NCI-H1105 treated with DMSO at 0.1 percent for 48 hours (cell line): ENCODE measurements around the gene OR52I2.

ENCODE experiments used
- DNase-seq: peaks from one replicate; lab custom pipeline; 2025; lab: John Stamatoyannopoulos, UW

The OR52I2 gene

DNA sequence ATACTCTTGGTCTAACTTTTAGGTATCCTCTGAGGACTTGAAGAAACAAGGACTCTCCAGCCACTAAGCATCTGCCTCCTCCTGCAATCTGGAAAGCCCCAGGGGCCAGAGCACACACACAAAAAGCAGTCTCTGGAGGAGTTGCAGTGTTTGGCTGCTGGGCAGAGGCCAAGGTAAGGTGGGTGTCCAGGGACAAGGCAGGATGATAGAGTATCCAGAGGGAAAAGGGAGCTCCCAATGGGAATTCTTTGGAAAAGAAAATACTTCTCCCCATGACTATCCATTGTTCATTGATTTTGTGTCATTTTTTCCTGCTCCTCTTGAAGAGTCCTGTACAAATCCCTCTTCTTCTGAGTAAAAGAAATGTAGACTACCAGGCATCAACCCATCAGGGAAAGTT, at the start of gene OR52I2:
TSS of gene OR52I2 (plus strand) at position 301 of the 400 bp plus-strand sequence.
- no peak for DNase-seq

DNA sequence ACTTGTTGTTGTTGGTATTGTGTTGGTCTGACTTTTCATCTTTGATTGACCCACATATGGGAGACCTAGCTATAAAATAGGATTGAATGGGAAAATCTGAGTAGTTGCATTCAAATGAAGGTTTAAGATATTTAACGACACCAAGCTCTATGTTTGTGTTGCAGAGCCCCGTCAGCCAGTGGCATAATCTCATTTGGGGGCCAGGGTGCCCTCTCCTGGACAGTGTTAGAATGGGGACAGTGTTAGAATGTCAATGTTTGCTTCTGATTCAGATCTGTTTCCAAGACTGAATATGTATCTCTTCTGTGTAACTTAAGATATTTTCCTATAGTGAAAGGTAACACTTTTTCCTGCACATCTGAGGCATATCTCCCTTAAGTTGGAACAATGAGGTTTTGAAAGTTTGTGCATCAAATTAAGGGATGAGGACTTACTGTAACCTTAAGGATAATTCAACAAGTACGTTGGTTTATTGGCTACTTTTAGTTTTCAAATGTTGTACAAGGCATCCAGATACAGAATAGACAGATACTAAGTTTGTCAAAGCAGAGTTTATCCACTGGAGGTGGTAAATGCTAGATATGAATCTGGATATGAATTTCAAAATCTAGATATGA, 41.8 kb upstream of the OR52I2 start:
- DNase-seq = peak; percentile 36

DNA sequence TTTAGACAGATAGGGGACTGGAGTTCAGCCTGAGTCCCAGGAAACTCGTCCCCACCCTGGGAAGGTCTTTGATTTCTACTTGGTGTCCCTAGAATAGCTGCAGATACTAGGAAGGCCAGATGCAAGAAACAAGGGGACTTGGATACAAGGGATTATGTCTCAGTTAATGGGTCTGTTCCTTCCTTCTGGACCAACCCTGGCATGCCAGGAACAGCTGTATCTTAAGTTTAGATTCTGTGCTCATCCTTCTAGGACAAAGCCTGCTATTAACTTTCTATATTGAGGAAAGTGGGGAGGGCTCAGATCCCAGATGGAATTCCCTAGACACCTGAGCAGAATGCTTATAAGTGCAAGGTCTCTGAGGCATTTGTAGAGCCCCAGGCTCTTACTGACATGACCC, 40.5 kb upstream of the OR52I2 start:
- DNase-seq = no peak

DNA sequence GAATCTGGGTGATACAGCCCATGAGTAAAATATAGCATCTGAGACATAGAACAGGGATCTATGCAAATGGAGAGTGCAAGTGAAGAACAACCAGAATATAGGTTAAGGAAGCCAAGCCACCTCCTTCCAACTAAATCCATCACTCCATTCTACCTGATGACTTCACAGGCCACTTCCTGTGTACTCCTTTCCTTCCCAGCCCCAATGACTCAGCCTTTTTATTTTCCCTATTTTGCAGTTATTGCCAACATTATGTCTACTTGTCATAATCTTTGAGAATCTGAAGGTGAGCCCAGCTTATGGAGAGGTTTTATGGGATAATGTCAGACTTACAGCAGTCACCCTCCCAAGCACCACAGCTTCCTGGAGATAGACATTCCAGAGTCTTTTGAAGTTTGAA, 38.0 kb upstream of the OR52I2 start:
- no peak for DNase-seq

DNA sequence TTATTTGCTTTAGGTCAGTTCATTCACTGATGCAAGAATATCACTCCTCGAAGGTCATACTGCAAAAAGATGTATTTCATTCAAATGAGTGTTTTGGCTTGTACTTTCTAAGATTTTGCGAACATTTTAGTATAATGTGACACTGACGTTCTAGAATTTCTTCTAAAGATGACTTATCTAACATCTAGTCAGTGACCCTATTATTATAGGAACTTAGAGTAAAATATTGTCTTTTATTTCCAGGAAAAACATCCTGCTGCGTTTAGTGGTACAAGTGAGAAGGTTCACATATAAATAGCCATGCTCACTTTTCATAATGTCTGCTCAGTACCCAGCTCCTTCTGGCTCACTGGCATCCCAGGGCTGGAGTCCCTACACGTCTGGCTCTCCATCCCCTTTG, 36.7 kb upstream of the OR52I2 start, which contains the start of gene OR52M1:
TSS of gene OR52M1 (plus strand) at position 301 of the 400 bp plus-strand sequence. CDS start at position 301, 0 bp downstream.
- no peak for DNase-seq

DNA sequence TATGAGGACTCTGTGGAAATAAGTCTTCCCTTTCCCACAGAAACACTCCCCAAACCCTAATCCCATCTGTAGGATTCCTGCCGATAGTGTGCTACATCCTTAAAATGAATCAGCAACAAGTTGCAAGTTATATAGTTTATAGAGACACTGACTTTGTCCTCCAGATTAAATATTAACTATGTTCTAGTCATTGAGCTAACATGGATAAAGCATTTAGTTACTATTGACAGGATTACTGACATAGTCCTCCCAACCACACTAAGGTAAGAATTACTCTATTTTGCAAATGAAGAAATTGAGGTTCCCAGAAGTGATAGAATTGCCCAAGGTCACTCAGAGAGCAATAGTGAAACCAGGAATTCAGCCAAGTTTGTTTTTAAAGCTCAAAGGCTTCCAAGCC, 34.7 kb upstream of the OR52I2 start:
- DNase-seq = no peak

DNA sequence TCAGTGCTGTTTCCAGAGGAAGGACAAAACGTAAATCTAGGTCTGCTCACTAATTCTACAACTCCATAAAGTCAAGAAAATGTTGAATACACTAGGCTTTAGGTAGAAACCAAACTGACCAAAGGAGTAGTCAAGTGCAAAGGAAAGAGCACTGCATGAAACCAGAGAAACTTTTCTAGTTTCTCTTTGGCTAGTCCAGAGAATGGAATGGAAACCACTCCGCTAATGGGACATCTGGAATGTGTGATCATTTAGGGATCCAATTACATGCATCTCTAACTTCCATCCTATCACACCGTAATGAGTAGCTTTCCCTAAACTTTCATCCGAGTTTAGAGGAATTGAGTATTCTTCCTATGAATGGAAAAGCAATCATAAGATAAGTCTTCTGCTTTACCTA, 34.1 kb upstream of the OR52I2 start:
- no peak for DNase-seq

DNA sequence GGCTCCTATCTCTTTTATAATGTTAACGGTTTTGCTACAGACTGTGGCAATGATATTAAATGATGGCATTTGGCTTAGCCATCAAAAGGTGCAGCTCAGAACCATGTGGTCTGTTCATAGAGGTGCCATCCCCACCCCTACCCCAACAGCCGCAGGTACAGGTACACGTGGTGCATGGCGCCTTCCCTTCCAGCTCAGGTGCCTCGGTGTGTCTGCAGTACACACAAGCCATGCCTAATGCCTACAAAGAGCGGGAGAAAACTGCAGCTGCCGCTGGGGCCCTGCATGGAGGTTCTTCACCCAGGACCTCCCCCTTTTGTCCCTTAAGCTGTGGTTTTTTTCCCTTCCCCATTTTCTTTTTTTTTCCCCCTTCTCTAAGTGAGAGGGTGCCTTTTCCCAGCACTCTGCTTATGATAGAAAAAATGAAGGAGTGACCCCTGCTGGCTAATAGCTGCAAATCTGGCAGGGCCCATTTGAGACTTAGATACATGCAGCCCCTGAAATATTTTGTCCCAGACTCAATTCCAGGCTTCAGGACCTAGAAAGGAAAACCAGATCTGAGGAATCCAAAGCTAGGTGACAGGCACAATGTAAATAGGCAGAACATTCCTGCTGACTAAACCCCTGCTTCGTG, 30.1 kb upstream of the OR52I2 start:
- no peak for DNase-seq

DNA sequence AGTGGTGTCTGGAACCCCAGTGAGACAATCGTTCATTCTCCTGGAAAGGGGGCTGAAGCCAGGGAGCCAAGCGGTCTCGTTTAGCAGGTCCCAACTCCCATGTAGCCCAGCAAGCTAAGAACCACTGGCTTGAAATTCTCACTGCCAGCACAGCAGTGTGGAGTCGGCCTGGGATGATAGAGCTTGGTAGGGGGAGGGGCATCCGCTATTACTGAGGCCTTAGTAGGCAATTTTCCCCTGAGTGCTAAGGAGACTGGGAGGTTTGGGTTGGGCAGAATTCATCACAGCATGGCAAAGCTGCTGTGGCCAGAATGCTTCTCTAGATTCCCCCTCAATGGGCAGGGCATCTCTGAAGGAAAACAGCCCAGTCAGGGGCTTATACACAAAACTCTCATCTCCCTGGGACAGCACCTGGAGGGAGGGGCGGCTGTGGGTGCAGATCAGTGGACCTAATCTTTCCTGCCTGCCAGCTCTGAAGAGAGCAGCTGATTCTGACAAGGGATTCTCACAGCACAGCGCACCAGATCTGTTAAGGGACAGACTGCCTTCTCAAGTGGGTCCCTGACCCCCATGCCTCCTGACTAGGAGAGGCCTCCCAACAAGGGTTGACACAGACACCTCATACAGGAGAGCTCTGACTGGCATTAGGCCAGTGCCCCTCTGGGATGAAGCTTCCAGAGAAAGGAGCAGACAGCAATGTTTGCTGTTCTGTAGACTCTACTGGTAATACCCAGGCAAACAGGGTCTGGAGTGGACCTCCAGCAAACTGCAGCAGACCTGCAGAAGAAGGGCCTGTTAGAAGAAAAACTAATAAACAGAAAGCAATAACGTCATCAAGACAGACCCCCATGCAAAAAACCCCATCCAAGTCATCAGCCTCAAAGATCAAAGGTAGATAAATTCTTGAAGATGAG, 21.8 kb upstream of the OR52I2 start:
- no peak for DNase-seq

DNA sequence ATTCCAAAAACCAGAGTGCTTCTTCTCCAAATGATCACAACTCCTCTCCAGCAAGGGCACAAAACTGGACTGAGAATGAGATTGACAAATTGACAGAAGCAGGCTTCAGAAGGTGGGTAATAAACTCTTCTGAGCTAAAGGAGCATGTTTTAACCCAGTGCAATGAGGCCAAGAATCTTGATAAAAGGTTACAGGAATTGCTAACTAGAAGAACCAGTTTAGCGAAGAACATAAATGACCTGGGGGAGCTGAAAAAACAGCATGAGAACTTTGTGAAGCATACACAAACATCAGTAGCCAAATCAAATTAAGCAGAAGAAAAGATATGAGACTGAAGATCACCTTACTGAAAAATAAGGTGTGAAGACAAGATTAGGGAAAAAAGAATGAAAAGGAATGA, 21.1 kb upstream of the OR52I2 start:
- no peak for DNase-seq

DNA sequence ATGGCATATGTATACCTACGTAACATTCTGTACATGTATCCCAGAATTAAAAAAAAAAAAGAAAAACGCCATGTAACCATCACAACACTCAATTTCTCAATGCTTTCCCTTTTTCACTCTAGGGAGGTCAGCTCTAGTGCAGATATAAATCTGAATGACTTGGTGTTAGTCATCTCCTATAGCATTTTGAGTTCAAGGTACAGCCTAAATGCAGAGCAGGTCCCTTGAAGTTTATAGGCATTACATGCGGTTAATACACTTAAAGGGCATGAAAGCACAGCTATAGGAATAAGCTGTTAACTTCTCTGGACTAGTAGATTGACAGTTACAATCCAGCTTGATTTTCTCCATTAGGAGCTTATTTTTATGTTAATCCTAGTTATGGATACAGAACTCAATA, 16.2 kb upstream of the OR52I2 start:
- no peak for DNase-seq

DNA sequence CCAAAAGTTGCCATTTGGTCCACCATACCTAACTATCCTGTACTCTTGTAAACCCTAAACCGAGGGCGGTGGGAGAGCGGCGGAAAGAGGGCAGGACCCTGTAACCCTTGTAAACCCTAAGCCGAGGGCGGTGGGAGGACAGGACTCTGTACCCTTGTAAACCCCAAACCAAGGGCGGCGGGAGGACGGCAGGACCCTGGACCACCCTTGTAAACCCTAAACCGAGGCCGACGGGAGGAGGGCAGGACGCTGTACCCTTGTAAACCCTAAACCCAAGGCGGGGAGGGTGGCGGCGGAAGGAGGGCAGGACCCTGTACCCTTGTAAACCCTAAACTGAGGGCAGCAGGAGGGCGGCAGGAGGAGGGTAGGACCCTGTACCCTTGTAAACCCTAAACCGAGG, 12.5 kb upstream of the OR52I2 start:
- DNase-seq = no peak

DNA sequence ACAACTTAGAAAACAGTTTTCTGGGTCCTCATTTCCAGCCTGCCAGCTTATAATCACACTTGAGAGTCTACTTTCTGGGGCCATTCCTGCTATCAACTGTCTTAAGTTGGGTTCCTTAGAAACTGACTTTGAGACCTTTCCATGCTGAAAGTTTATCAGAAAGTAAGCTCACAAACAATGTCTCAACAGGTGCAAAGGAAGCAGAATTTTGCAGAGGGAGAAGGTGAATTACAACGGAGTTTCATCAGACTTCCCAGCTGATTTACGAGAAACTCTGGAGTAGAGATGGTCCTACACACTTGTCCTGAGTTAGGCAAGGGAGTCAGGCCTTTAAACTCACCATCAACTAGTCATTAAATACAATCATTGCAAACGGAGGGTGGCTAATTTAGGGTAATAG, 4.7 kb upstream of the OR52I2 start:
- no peak for DNase-seq

DNA sequence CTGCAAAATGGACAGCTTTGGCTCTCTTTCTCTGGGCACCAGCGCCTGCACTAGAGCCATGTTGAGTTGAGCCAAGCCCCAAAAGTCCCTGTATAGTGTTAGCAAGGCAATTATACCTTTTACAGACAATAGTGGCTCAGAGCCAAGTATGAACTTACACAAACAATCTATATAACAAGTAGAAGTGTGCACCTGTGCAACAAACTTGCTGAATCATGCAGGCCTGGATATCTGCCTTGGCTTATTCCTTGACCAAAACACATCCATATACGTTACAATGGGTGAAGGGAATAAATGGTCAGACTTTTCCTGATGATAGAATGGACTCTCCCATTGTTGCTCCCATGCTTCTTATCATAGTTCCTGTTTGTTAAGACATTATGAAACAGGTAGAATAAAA, 3.8 kb upstream of the OR52I2 start:
- peak; percentile 77 for DNase-seq

DNA sequence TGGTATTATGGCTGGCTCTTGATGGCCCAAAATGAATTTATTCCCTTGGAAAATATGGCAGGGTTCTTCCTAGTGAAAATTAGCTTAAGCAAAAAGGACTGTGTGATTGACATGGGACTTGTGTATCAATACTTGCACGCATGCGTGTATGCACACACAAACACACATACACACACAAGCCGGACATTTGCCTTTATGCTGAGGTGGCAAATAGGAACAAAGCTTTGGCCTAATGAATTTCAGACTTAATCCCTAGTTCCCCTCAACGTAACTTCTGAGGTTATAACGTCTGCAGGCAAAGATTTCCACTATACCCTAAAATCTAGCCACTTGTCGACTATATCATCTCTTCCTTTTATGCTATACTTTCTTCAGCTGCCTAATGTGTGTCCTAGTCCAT, 2.9 kb upstream of the OR52I2 start:
- no peak for DNase-seq

DNA sequence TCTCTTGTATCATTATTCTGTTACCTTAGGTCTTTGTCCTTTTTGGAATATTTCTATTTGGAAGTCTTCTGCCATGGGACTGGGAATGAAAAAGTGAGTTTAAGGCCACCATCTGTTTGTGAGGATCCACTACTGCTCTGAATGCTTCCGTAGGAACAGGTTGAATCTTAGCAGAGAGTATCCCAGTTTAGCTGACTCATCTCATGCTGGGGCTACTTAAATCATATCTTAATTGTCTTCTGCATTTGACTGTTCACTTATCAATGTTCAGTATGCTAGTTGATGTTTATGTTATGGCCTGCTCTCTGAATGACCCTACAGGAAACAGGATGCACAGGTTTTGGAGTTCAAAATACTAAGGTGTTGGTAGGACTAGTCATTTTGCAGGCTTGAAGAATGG, 1.4 kb upstream of the OR52I2 start:
- no peak for DNase-seq

DNA sequence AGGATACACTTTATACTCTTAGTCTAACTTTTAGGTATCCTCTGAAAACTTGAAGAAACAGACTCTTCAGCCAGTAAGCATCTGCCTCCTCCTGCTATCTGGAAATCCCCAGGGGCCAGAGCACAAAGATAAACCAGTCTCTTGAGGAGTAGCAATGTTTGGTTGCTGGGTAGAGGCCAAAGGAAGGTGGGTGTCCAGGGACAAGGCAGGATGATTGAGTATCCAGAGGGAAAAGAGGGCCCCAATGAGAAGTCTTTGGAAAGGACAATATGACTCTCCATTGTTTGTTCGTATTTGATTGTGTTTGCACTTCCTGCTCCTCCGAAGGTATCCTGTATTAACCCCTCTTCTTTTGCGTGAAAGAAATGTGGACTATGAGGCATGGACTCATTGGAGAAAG, 7.5 kb downstream of the OR52I2 start:
- DNase-seq = no peak

DNA sequence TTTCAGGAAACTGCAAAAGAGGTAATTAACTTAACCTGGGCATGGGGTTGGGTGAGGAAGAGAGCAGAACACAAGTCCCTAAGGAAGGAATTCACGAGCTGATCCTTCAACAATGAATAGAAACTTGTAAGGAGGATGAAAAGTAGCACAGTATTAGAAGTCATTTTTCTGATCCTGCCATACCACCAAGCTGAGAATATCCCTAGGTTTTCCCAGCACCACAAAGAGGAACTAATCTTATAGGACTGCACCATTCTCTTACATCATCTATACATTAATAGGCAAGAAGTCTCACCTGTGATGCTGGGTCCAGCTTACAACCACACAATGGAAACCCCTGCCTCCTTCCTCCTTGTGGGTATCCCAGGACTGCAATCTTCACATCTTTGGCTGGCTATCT, 12.2 kb downstream of the OR52I2 start, which contains the start of gene OR52I1:
TSS of gene OR52I1 (plus strand) at position 301 of the 400 bp plus-strand sequence. CDS start at position 301, 0 bp downstream.
- no peak for DNase-seq

DNA sequence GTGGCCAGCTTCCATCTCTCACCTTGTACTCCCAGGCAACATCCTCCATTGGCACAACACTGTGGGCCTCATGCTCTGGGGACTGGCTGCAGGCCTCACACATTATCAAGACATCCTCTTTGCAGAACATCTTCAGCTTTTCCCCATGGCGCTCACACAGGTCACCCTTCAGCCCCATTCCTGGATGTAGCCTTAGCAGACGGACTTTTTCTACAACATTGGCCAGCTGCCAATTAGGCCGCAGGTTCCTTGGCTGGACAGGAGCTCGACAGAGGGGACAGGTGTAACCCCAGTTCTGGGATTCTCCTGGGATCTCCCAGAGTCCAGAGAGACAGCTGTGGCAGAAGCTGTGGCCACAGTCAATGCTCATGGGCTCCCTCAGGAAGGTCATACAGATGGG, 23.5 kb downstream of the OR52I2 start:
- DNase-seq = no peak

DNA sequence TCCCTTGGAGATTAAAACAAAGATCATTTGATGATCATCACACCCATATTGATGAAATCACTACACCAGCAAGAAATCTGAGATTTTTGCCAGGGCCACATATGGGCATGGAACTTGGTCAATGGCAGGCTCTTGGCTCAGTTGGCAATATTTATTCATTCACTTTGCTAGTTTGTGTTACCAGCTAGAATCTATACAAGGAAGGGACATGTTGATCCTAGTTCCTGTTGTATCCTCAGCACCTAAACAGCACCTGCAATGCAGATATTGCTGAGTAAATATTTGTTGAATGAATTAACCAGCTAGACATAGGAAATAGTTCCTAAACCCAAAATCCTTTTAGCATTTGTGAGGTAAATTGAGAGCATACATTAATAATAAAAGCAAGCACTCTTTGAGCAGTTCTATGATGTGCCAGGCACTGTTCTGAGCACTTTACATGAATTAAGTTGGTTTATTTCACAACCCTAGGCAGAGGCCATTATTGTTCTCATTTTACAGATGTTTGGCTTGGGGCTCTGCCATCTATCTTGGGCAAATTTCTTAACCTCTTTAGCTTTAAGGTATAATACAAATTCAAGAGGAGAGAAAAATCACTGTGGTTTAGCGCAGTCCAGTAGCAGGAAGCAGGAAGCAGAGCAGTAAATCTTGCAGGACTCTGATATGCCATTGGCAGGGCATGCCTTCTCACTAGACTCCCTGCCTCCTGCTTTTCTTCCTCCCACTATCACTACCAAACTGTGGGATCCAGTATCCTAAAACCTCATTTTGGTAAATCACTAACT, 24.9 kb downstream of the OR52I2 start:
- DNase-seq = peak; percentile 85

DNA sequence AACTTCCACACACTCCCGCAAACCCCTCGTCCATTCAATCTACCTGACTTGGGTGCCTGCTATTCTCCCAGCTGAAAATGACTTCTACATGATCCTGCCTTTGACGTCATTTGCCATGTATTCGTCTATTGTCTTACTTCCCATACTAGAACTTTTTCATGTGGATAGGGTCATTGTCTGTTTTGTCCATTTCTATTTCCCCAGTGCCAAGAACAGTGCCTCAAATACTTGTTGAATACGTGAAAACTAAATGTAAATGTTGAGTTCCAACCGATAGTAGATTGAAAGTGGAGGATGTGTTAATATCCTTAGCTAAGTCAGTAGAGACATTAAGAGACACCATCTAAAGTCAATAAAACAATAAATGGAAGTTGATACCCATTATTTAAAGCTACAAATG, 25.6 kb downstream of the OR52I2 start:
- no peak for DNase-seq
